Measurements from ENCODE around the gene MANBA.
"Not testable (repeated sequence)": the region's sequence is repeated elsewhere in the genome, so short reads cannot be mapped to it uniquely, and the experiment has no call there.

MANBA gene

GRCh38 chr4:102718833-102719575, 41.8 kb downstream of the MANBA start:
- DNase-seq, result not testable (repeated sequence)

GRCh38 chr4:102717448-102718092, 43.2 kb downstream of the MANBA start:
- no peak for DNase-seq

- no peak for DNase-seq
Measured at GRCh38 chr4:102715057-102715456, 45.7 kb downstream of the MANBA start.

- not testable (repeated sequence) for DNase-seq
Measured at GRCh38 chr4:102713774-102714173, 47.0 kb downstream of the MANBA start.

GRCh38 chr4:102713096-102713495, 47.7 kb downstream of the MANBA start:
- DNase-seq, result no peak

GRCh38 chr4:102710986-102711385, 49.8 kb downstream of the MANBA start:
- DNase-seq, result no peak

GRCh38 chr4:102709060-102709459, 51.7 kb downstream of the MANBA start:
- not testable (repeated sequence) for DNase-seq

- no peak for DNase-seq
Measured at GRCh38 chr4:102707150-102707549, 53.6 kb downstream of the MANBA start.

GRCh38 chr4:102705391-102705935, 55.3 kb downstream of the MANBA start:
- no peak for DNase-seq

- no peak for DNase-seq
Measured at GRCh38 chr4:102696758-102697157, 64.0 kb downstream of the MANBA start.

- no peak for DNase-seq
Measured at GRCh38 chr4:102694791-102695190, 66.0 kb downstream of the MANBA start.

GRCh38 chr4:102693861-102694260, 66.9 kb downstream of the MANBA start:
- no peak for DNase-seq

- no peak for DNase-seq
Measured at GRCh38 chr4:102693262-102693850, 67.4 kb downstream of the MANBA start.

GRCh38 chr4:102692474-102692873, 68.3 kb downstream of the MANBA start:
- DNase-seq, result no peak

GRCh38 chr4:102687982-102688433, 72.8 kb downstream of the MANBA start:
- no peak for DNase-seq

- no peak for DNase-seq
Measured at GRCh38 chr4:102687373-102687981, 73.3 kb downstream of the MANBA start.

- no peak for DNase-seq
Measured at GRCh38 chr4:102685768-102686167, 75.0 kb downstream of the MANBA start.

- DNase-seq, result peak; percentile 84
Measured at GRCh38 chr4:102684610-102685052, 76.1 kb downstream of the MANBA start.

GRCh38 chr4:102683881-102684609, 76.7 kb downstream of the MANBA start:
- DNase-seq, result peak; percentile 53

GRCh38 chr4:102678695-102679335, 82.0 kb downstream of the MANBA start:
- no peak for DNase-seq

- DNase-seq, result no peak
Measured at GRCh38 chr4:102678107-102678506, 82.7 kb downstream of the MANBA start.

- no peak for DNase-seq
Measured at GRCh38 chr4:102675141-102675540, 85.6 kb downstream of the MANBA start.

Measured in OCI-M1 (cell line).